ENCODE results near the gene SH3GLB2.
"Not testable (repeated sequence)": the region's sequence is repeated elsewhere in the genome, so short reads cannot be mapped to it uniquely, and the experiment has no call there.

SH3GLB2 gene

DNA sequence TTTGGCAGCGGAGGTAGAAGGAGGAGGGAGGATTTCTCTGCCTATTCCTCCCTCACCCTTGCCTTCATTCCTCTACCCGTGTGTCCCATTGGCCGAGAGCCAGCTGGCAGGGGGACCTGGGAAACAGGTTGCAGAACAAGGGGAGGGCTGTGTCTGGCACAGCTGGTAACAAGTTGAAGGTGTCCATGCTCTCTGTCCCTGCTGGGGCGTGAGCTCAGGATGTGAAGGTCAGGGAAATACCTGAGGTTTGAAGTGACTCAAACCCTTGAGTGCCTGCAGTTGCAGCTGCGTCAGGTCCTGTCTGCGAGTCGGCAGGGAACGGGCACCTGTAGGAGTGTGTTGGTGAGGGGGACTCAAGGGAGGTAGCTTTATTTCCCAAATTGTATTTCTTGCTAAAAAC, 24.5 kb upstream of the SH3GLB2 start:
- FAIRE-seq: no peak

DNA sequence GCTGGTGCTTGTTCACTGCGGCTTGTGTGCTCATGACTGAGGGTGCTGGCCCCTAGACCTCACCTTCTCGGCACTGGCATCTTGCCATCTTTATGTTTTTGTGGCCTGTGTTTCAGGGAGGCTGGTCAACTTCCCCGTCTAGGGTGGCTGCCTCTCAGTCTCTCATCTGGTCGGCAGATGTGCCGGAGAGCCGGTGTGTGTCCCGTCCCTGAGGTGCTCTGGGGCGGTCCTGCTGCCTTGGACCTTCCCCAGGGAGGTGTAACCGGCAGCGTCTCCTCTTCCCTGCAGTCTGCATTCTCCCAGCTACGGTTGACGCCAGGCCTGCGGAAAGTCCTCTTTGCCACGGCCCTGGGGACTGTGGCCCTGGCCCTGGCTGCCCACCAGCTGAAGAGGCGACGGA, 13.9 kb upstream of the SH3GLB2 start:
- no peak for FAIRE-seq

DNA sequence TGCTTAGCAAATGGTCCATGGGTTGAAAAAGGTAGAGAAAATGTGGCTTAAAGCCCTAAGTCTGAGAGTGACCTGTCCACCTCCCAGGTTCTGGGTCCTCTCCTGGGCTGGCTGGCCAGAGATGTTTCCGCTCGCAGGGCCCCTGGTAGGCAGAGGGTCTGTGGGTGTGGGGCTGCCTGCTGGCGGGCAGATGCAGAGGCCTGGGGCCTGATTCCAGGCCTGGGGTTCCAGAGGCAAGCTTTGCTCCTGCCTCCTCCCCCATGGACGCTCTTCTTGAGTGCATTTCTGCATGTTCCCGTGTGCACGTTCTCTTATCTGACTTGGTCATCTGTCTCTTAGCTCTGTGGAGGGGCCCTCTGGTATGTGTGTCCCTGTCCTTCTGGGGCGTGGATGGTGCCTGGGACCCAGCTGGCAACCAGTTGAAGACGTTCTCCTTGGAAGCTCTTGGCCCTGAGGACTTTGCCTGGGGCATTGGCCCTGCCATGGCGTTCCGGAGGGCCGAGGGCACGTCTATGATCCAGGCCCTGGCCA, 12.0 kb upstream of the SH3GLB2 start:
- no peak for FAIRE-seq

DNA sequence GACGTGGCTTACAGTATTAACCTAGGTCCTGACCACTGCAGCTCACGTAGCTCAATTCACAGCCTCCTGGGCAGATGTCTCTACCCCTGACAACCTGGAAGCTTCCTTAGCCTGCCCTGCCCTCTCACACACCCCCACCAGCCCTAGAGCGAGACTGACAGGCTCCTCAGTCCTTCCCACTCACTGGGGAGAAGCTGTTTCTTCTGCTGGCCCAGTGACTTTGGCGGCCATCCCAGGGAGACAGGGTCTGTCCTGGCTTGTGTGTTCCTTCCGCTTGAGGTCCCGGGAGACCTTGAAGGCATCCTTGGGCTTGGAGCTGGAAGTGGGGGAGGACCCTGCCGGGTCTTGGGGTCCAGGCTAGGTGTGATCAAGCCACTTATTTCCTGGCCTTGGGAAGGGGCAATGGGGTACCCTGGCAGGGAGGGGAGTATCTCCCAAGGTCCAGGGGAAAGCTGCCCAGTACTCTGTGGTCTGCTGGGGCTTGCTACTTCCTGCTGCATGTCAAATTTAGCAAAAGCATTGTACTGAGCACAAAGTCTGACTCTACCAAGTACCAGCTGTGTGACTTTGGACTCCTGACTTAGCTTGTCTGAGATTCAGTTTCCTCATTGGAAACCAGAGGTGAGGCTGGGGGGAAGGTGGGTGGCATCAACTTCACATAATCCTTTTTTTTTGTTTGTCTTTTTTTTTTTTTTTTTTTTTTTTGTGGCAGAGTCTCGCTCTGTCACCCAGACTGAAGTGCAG, 10.2 kb upstream of the SH3GLB2 start:
- FAIRE-seq: no peak

DNA sequence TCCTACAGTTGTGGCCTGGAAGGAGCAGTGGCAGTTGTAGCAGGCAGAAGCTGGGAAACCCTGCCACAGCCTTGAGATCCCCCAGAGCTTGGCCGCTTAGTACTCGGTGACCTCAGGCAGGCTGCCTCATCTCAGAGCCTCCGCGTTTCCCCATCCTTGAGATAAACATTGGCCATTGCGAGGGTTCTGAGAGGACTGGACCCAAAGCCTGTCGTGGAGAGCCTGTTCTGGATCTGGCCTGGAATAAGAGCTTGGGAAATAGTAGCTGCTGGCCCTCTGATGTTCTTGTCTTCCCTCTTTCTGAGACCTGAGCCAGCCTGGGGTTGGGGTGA, 9.6 kb upstream of the SH3GLB2 start:
- FAIRE-seq: no peak

DNA sequence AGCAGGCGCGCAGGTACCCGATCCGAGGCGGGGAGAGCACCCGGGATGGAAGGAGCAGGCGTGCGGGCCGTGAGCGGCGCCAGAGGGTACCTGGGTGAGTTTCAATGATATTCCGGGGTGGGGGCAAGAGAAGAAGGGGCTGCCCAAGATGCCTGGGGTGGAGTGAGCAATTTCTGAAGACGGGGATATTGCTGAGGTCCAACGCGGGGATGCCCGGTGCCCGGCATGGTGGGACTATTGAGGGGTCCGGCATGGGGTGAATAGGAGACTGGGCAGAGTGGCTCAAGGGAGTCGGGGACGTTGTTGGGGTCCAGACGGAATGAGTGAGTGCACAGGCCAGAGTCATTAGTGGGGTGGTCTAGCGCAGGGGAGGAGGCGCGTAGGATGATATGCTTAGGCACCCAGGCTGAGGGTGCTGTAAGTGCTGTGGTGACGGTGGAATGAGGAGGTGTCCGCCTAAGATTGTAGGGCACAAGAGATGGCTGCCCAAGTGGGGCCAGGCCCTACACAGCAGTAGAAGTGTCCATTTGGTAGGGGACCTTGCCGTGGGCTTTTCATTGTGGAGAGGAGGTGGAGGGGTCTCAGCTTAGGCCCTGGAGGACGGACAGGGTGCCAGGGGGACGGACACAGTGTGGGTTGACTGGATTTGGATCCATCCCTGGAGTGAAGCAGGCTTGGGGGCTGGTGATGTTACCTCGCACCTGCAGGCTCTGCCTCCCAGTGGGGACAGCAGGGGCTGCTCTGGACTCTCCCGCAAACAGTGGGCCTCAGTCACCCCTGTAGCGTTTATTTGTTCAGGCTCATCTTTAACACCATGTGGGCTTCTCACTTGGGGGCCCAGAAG, 9.0 kb upstream of the SH3GLB2 start:
- FAIRE-seq: no peak

DNA sequence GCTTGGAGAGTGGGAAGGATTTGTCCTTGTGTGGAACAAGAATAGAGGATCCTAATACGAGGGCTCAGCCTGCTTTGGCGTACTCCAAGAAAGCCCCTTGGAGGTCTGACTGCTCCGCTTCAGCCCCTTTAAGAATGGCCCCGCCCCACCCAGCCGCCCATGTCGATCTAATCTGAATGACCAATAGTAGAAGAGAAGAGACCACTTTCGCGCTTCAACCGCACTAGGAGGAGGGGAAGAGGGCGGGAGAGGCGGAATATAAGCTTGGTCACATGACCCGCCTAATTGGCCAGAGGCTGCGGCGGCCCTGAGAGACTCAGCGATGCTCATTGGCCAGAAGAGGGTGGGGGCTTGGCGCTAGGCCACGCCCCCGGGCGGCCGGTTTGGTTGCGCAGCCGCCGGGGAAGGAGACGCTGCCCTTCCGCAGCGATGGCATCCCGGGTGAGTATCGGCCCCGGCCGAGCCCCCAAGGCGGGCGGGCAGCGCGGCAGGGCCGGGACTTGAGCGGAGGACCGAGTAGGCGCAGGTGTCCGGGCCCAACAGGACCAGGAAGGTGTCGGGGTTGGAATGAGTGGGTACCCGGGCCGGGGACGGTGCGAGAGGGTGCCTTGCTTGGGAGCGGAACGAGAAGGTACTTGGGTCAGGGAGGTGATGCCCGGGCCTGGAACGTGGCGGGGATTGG, 8.3 kb upstream of the SH3GLB2 start, which contains the start of gene MIGA2:
Gene MIGA2, plus strand, starts transcription at position 386 of the 682 bp plus-strand sequence. CDS start 3,969 bp downstream, outside the sequence.
- FAIRE-seq: no peak

DNA sequence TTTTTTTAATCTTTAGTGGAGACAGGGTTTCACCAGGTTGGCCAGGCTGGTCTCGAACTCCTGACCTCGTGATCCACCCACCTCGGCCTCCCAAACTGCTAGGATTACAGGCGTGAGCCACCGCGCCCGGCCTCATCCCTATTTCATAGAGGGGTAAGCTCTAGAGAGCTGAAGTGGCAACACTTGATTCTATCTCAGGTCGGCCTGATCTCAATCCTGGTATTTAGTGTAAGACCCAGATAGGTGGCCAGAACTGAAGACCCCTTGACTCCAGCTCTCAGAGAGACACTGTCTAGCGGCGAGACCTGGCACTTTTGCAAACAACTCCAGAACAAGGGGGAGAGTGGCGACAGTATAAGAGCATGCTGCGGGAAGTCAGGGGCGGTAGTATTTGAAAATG, 7.7 kb upstream of the SH3GLB2 start:
- FAIRE-seq: not testable (repeated sequence)

DNA sequence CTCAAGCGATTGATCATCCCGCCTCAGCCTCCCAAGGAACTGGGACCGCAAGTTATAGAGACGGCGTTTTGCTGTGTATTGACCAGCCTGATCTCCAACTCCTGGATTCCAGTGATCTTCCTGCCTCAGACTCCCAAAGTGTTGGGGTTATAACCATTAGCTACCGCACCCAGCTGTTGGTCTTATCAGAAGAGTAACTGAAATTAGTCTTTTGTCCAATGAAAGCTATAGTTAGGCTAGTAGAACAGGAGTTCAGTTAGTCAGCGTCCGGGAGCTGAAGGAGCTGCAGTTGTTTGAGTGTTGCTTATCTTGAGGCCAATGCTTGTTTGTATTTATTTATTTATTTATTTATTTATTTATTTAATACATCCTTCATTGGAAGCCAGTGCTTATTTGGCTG, 5.1 kb upstream of the SH3GLB2 start:
- FAIRE-seq: no peak

DNA sequence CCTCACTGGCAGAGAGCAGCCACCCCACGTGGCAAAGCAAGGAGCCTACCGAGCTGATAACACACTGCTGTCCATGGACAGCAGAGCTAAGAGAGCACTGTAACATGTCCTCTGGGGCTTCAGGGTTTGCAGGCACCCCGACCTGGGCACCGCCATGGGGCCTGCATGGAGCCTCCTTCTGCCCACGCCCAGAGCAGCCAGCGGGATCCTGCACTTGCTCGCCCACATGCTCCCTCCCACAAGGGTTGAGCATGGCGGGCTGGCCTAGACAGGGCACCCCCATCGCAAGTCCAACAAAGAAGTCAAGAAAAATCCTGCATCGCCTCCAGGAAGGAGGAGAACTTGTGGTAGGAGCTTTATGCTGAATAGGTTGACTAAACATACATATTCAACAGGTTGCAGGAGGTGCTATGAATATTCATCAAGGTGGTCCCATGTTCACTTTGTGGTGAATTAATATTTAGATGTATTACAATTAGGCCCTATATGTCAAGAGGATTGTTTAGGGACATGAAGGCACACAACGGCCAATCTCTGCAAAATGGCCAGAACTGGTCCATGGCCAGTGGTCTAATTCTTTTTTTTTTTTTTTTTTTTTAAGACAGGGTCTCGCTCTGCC, 4.5 kb upstream of the SH3GLB2 start:
- FAIRE-seq: no peak

DNA sequence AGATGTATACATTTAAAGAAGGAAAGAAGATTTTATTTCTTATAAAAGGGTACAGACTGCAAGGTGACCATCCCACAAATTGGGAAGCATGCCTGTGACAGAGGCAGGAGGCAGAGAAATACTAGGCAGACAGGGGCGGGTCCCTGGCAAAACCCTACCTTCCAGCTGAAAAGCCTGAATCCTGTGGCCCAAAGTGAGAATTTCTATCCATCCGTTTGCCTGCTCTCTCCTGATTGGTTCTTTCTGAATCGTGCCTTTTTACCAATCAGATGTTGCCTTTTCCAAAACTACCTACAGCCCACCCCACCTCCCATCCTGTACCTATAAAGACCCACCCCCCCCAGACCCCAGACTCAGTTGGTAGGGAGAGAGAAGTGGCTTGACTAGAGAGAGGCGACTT, 3.4 kb upstream of the SH3GLB2 start:
- no peak for FAIRE-seq

DNA sequence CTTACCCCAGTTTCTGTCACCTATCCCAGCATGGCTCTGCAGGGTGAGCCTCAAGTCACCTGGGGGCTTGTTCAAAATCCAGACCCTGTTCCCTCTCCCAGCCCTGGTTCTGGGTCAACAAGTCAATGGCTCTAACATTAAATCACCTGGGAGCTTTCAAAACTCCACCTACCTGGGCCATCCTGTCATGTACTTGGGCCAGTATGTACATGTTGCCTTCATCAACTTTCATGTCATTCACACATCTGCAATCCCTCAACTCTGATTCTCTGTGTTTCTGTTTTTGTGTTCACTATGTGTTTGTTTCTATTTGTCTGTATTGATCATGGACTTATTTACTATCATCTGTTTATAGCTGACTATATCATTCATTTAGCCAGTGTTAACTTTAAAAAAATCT, 2.1 kb upstream of the SH3GLB2 start:
- no peak for FAIRE-seq

DNA sequence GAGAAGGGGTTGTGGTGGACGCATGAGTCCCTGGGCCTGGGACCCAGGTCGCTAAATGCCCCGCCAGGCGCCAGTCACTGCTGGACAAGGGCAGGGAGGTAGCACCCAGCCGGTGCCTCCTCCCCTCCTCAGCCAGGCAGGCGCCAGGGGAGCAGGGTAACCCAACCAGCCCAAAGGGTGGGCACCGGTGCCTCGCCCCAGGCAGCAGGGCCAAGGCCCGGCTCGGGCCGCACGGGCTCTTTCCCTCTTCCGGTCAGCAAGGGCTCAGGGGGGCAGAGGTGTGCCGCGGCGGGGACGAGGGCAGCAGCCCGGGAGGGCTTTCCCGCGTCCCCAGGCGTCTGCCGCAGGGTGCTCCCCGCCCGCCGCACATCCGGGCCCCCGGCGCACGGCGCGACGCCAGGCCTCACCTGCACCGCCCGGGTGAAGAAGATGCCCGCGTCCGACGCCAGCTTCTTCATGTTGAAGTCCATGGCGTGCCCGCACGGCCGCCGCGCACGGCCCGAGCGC, 393 bp downstream of the SH3GLB2 start:
- FAIRE-seq: no peak

DNA sequence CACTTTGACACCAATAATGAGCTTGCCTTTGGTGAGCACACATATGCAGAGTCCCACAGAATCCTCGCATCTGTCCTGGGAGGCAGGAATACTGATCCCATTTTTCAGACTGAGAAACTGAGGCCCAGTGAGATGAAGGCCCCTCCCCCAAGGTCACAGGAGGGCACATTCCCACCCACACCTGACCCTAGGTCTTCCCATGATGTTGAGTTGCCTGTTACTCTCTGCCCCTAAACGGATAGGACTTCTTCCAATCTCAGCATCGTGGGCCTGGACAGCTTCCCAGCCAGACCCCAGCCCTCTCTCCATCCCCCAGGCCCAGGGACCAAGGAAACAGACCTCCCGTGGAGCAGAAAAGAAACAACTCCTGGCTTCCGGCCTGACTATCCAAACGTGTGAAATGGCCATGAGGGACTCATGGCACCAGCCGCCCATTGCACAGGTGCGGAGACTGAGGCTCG, 877 bp downstream of the SH3GLB2 start:
- no peak for FAIRE-seq

DNA sequence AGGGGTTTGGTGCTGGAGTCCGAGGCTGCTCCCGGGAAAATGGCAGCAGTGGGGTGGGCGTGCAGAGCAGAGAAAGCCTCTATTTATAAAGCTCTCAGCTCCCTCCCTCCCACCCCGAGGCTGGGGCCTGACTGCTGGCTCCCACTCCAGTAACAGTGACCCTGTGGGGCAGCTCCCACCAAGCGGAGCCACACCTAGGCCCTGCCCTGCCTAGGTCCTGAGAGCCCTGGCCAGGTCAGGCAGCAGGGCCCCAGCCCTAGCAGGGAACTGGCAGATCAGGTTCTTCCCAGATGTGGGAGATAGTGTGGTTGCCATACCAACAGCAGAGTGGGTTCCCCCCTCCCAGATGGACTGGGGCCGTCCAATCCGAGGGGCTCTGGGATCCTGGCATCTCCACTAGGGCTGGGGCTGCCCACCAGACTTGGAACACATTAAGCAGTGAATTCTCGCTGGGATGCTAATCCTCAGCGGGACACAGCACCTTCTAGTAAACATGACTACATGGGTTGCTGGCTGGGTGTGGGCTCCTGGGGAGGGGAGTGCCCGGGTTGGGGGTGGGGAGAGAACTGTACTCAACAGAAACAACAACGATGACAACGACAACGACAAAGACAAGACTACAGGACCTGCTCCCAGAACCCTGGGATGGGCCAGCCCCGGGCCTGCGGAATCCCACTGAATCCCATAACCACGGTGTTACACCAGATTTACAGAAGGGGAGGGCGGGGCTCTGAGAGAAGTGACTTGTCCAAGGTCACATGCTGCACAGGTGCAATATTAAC, 1.5 kb downstream of the SH3GLB2 start:
- no peak for FAIRE-seq

DNA sequence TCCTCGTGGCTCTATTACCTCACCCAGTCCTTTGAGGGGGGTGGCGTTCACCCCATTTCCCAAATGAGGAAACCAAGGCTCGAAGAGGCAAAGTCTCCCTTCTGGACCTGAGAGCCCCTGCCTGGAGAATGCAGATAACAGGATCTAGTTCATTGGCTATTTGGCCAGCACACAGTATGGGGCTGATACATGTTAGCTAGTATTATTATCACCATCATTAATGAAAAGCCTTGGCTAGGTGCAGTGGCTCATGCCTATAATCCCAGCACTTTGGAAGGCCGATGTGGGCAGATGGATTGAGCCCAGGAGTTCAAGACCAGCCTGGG, 4.3 kb downstream of the SH3GLB2 start:
- FAIRE-seq: no peak

DNA sequence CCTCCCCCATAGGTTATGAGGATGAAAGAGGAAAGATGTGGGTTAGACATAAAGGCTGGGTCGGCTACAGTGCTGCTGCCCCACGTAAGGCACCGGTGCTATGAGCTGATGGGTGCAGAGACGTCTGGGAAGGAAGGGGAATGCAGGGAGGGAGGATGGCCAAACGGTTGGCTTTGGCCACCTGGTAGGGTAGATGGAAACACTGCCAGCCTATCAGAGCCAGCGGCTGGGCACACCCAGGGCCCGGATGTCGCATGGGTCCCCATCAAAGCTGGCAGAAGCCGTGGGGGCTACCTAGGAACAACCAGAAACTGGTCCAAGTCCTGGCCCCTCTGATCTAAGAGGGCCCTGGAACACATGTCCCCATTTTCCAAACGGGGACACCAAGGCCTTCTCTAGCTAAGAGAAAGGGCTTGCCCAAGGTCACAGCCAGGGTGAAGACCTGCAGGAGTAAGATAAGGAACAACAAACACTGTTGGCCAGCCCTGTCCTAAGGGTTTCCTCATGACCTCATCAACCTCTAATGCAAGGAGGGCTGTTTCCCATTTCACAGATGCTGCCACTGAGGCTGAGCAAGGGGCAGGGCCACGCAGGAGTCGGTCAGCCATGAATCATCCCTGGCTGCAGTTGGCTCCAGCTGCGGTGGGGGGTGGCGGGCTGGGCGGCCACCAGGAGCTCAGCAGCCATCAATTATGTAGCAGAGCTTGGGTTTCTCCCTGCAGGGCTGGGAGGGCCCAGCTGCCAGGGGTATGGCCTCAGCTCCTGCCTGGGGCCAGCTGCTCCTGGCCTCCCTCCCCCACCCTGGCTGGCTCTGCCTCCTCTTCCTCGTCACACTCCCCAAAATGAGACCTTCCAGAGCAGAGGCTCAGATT, 4.9 kb downstream of the SH3GLB2 start:
- FAIRE-seq: no peak

DNA sequence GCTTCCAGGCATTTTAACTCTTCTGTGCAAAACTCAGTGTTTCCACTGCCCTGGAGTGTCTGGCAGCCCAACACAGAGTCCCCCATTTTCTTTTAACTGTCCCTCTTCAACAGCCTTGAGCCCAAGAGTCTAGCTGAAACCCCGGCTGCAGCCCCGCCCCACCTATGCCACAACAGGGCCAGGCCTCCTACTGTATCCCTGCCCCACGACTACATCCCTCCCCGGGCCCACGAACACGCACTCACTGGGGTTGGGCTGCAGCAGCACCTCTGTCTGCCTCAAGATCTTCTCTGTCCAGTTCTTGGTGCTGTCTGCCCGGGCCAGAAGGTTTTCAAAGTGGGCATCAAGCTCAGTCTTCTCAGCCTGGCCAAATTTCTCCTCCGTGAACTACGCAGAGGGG, 6.1 kb downstream of the SH3GLB2 start:
- no peak for FAIRE-seq

DNA sequence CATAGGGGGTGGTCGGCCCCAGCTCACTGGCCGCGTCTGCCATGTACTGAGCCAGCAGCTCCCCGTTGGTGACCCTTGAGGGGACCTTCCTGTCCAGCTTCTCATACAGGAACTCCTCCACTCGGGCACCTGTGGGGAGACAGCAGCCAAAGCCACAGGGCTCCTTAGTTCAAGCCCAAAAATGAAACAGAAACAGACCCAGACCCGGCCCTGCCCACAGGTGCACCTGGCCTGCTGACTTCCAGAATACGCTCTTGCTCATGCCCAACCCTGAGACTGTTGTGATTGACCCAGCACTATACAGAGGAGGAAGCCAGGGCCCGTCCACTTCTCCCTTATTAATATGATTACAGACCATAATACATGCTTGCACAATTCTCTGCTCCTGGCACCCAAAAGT, 7.0 kb downstream of the SH3GLB2 start:
- no peak for FAIRE-seq

DNA sequence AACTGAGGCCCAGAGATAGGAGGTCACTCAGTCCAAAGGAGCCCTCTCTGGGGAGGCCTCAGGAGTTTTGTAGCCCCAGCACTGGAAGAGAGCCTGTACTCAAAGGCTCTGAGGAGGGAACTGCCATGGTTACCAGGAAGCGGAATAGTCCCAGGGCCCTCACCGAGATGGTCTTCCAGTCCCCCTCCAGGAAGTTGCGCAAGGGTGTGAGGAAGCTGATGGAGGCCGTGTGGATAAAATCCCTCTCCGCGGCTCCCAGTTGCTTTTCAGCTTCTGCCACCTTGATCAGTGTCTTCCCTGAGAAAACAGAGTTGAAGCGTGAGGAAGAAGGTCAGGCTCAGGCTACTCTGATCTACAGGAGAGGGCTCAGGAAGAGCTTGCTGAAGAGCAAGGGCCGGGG, 13.5 kb downstream of the SH3GLB2 start:
- FAIRE-seq: no peak

DNA sequence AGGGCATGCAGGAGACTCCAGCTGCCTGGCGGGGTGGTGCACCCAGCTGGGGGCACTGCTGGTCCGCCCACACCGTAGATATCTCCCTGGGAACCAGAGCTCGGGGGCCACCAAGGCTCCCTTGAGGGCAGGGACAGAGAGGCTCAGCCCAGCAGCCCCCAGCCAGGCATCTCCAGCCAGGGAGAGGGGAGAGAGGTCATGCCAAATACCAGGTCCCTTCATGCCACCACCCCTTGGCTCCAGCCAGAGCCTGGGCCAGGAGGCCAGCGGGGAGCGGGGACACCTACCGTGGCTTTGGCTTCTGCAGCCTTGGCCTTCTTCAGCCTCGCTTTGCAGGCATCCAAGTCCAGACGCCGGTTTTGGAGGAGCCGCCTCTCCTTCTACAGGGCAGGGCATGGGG, 14.0 kb downstream of the SH3GLB2 start:
- no peak for FAIRE-seq
